M059J (cell line): Measurements from ENCODE around the gene BANF2. TPM values are rescaled to one million over a fixed set of nuclear protein-coding genes. Genes with fewer than 3 reads are reported as not detected.
"Not testable (repeated sequence)": the region's sequence is repeated elsewhere in the genome, so short reads cannot be mapped to it uniquely, and the experiment has no call there.

ENCODE experiments used
- DNase-seq: peaks from one replicate; pipeline ENCODE4 v3.0.0-alpha.2; 2012; ENCODE audit warnings: low read depth
- total RNA-seq: library from RNA; depleted of rRNA; stranded (reverse); fragments of >200 nt; shearing (Covaris generic); gene quantifications from 2 replicates; pipeline ENCODE4 v1.2.3, GENCODE V29; 2014

The BANF2 gene
- total RNA-seq, 1 experiment from 2014 or later, result not detected

DNA sequence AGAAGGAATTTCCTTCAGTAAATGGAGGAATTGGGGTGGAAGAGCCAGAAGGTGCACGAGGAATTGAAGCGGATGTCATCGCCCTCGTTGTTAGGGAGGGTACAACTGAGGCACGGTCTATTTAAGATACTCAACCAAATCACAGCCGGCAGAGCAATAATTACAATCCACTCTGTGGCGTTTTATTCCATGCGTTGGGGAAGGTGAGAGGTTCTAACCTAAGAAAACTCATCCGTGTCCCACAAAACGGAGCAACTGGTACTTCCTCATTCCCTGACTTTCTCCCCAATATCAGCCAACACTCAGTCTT is 16.9 kb upstream of the BANF2 start:
- DNase-seq, result no peak

DNA sequence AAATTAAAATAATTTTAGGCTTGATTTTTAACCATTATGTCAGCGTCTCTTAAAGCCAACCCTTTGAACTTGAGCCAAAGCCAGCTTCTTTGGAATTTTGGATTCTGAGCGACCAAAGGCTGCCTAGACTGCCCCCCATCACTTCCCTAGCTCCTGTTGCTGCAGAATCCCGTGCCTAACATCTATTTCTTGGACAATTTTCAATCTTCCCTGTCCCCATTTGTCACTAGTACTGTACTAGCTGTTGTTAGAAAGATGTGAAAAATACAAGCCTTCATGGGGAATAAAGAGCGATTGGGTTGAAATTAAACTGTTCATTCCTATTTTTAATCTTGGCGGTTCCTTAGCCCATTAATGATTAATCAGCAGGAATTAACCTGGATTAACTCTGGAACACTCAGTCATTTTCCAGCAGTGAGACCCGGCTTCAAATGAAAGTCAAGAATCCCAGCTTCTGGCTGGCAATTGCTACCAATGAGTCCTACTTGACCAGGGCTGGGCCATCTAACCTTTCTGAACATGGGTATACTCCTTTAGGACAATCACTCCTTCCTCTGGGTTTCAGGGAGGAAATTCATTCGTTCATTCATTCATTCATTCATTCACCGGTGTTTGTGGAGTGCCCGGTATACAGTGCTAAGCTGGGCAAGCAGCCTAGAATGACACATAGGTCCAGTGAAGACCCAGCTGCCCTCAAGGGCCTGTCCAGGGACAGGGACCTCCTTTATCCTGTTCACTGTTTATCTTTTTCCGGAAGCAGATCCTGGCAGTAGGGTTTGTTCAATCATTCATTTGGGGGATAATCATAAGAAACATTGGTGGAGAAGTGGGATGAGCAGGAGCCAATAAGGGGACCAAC is 16.3 kb upstream of the BANF2 start:
- DNase-seq, result no peak

DNA sequence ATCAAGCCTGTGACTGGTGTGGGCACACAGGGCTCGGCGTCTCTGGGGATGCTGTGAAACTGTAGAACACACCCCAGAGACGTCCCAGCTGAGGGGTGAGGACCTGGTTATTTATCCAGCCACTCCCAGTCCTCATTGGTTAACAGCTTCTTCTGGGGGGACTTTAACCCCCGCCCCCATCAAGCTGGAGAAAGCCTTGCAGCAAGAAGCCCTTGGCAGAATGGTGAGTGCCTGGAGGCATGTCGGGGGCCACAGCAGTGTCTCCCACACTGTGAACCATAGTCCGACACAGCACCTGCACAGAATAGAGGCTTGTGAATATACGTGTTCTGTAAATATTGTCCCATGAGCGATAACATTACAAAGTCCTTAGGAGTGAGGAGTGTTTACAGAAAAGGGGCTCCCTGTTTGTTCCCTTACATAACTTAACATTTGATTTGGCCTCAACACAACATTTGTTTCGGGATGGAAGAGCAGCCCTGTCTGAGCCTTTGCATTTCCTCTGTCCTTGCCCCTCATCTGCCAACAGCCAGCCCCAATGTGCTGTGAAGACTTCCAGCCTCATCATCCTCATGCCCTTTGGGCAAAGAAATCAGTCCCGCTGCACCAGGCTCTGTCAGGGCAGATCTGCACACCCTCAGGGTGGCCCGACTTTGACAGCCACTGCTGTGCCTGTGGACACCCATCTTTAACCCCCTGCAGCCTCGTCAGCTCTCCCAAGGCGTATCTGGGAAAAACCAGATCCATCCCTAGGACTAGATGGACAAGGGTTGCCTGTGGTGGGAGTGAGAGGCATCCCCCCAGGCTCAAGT is 15.5 kb upstream of the BANF2 start:
- no peak for DNase-seq

DNA sequence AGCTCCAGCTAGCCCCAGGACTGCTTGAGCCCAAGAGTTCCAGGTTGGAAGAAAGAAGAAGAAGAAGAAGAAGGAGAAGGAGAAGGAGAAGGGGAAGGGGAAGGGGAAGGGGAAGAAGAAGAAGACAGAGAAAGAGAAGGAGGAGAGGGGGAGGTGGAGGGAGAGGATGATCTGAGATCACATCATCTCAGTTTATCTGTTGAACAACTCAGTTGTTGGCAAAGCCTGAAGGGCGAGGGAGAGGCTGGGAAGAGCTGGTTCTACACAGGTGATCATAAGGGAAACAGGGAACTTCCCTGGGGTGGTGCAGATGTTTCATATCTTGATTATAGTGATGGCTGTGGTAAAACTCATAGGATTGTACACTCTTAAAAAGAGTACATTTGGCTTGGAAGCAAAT is 14.6 kb upstream of the BANF2 start:
- no peak for DNase-seq

DNA sequence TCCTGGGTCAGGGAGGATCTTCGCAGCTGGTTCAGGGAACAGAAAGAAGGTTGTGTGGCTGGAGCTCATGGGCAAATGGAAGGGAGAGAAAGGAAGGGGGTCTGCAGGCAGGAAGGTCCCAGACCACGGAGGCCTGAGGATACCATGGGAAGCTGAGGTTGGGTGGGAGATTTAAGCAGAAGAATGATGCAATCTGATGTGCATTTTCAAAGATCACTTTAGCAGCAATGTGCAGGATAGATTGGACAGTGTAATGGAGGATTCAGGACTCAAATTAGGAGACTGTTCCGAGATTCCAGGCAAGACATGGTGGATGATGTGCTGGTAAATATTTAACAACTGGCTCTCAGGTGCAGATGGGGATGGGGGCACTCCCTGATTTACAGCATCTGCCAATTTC is 12.0 kb upstream of the BANF2 start:
- no peak for DNase-seq

DNA sequence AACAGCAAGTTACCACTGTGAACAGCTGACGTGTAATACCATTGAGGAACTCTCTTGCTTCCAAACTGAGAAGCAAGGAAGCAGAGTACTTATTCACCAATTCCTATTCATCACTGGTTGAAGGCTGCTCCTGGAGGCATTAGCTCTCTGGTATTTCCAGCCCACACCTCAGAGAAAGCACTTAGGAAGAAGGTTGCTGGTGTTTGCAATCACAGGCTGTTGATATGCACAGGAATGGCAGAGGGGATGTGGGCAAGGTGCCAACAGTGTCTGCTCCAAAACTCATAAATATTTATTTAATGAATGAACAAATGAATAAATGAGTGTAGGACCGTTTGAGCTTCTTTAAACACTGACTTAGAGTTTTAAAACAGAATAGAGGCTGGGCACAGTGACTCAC is 10.8 kb upstream of the BANF2 start:
- DNase-seq, result peak; percentile 41

DNA sequence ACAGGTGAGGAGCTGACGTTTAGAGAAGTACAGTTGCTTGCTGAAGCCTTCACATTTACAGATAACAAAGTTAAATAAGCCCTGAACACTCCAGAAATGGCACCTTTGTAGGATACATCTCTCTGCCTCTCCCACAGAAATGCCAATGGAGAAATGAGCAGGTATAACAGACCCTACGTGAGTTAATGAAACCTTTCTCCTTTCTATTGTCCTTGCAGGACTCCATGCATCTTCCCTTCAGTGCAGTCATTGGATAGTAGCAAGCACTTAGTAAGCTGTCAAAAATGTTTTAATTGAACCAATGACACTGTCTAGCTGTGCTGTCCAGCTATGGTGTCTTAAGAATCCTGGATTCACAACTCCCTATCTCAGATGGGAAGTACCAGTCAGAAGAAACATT is 9.6 kb upstream of the BANF2 start:
- DNase-seq, result no peak

DNA sequence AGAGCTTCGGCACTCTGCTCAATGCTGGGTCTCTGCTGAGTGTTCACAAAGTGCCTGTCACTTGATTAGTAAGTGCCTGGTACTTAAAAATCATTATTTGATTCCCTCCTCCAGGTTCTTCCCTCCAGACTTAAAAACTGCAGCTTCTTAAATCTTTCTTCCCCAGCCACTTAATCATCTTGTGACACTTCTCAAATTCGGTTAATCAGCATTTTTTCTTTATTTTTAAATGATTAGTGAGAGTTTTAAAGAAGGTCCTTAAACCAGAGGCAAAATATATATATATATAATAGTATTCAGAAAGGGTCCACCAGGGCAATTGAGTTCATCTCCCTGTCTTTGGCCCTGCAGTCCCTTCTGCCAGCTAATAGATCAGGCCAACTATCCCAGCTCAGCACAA is 8.0 kb upstream of the BANF2 start:
- DNase-seq, result no peak

DNA sequence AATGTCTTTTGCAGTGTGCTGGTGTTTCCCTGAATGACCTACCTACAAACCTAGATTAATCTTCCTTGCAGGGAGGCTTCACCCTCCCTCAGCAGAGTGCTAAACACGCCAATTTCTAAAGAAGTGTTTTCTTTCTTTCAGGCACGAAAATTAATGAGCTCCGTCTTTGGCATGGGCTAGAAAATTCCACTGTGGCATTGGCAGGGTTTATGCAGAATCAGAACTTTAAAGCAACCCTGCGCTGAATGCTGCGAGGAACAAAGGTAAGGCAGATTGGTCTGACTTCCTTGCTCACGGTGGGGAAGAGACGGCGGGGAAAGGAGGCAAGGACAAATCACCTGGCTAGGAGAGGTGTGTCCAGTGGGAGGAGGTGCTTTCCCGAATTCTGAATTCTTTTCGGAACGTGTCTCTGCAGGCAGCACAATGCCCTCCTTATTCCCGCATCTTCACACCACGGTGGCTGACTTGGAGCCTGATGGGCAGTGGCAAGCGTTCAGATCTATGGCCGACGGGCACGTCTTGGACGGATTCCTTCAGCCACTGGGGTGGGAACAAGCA is 6.2 kb upstream of the BANF2 start:
- no peak for DNase-seq

DNA sequence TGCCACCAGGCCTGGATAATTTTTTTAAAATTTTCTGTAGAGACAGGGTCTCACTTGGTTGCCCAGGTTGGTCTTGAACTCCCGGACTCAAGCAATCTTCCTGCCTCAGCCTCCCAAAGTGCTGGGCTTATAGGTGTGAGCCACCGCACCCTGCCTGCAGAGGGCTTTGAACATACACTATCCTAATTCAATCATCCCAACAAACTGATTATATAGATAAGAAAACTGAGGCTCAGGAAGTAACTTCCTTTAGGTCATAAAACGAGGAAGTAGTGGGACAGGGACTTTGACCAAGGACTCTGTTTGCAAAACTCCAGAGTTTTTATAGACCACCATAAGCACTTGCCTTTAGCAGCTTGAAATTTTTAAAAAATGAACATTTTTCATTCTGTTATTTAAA is 5.0 kb upstream of the BANF2 start:
- no peak for DNase-seq

DNA sequence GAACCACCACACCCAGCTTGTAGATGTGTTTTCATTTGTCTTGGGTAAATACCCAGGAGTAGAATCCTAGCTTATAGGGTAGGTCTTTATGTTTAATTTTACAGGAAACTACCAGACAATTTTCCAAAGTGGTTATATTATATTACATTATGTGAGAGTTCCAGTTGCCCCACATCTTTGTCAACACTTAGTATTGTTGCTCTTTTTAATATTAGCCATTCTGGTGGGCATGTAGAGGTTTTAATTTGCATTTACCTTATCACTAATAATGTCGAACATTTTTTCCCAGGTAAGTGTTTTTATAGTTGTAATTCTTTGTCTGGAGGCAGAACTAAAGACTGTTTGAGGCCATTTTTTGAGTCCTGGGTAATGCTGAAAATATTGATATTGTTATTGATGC is 3.5 kb upstream of the BANF2 start:
- DNase-seq, result no peak

DNA sequence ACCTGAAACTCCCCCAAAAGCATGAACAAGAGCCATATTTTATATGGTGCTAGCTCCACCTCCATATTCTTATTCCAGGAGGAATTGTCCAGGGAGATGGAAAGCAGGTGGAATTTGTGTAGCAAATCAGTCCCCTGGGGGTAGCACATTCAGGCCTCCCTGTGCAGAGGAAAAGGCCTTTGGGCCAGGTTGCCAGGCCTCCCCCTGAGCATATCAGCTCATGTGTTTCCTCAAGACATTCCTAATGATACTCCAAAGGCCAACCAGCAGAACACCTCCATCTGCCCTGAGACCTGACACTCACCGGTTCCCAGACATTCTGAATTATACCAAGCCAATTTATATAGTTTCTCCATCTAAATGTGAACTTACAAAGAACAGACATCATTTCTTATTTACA is 2.6 kb upstream of the BANF2 start:
- no peak for DNase-seq

DNA sequence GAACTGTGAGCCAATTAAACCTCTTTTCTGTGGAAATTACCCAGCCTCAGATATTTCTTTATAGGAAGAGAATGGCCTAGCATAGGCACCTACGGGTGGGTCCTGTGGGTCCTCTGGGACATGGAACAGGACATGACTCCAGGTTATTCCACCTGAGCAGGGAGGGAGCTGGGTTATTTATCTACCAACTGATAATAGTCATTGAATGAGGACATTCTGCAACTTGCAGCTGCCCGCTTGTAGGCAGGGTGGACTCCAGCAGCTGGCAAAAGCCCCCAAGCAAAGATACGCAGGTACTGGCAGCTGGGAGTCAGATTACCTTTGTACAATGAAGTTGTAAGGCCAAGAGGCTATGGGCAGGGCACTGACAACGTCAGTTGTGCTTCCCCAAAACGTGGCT is 1.4 kb upstream of the BANF2 start:
- no peak for DNase-seq

DNA sequence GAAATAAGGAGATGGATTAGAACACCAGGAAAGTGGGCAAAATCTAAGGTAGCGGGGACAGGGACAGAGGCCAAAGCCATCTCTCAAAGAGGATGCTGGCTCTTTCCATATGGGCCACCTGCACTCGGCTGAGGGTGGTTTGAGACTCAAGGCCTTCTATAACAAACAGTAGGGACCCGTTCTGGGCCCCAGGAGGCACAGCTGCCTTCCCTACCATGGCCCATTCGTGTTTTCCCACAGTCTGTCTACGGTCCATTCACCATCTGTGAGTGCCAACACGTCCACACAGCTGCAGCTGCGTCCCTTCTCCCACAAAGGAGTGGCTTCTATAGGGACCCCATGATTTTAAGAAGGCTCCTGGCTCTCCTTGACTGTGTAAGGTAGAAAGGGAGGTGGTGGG is 871 bp downstream of the BANF2 start:
- no peak for DNase-seq

DNA sequence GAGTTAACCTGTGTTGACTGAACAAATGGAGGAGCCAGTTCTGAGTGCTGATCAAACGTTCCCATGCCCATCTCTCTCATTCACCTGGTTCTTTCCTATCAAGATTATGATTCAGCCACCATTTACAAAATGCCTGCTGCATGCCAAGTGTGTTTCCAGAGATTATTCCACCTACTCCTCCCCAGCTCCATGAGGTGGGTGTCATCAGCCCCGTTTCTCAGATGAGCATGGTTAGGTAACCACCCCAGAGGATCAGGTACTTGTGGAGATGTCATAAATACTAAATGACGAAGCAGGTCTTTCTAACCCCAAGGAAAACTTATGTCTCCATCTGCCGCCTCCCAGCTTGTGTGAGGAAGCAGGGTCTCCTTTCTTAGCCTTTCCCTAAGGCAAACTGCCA is 2.1 kb downstream of the BANF2 start:
- DNase-seq, result no peak

DNA sequence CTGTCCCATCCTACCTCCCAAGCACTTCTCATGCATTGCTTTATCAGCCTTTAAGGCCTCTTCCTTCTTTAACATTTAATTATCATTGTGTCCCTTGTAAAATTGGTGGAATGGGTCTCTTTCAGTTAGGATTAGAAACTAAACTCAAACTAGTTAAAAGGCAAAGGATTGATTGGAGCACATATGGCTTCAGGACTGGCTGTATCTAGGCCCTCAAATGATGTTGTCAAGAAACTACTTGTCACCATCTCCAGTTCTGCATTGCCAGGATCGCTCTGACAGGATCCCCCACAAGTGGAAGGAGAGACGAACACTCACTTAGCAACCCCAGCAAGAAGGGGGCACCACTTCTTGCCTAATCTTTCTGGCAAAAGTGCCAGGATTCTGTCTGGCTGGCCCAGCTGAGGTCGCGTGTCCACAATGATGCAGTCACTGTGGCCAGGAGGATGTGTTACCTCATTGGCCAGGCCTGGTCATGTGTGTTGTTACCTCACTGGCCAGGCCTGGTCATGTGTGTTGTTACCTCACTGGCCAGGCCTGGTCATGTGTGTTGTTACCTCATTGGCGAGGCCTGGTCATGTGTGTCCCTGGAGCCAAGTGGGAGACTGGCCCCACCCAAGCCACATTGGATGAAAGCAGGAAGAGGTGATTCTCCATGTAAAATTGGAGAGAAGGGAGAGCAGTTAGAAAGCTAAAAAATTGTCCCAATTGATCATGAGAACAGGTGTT is 5.0 kb downstream of the BANF2 start:
- no peak for DNase-seq

DNA sequence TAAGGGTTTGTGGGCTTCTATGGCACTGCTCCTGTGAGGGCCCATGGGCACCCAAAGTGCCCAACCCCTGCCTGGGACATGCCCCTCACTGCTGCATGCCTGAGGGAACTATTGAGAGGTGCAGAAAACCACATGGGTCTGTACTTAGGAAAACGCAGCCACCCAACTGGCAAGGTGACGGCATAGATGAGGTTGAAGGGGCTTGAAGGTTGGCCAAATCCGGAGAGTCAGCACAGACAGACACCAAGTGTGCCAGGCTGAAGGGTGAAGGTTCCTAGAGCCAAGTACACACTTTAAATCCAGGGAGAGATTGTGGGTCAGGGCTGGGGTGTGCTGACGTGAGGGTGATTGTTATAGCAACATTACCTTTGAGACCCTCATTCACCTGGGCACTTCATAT is 6.2 kb downstream of the BANF2 start:
- no peak for DNase-seq

DNA sequence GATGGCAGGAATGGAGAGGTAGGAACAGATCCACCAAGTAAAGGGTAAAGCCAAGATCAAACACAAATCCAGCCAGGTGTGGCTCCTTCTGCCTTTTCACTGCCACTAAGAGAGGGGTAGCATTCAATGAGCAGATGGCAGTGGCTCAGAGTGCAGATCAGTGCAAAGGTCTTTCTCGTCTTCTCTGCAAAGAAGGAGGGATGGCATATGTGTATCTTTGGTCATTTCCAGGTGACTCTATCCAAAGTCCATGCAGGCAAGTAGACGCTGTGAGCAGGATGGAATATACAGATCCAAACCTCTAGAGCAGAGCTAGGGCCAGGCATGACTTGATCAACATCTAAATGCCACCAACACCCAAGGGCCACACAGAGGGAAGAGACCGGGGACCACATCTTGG is 6.9 kb downstream of the BANF2 start:
- no peak for DNase-seq

DNA sequence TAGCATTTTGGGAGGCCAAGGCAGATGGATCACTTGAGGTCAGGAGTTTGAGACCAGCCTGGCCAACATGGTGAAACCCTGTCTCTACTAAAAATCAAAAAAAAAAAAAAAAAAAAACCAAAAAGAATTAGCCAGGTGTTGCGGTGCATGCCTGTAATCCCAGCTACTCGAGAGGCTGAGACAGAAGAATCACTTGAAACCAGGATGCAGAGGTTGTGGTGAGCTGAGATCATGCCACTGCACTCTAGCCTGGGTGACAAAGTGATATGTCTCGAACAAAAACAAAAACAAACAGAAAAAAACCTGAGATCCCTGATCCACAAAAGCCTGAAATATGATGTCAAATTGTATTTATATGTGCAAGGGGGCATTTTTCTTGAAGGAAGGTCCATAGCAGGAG is 8.2 kb downstream of the BANF2 start:
- not testable (repeated sequence) for DNase-seq

DNA sequence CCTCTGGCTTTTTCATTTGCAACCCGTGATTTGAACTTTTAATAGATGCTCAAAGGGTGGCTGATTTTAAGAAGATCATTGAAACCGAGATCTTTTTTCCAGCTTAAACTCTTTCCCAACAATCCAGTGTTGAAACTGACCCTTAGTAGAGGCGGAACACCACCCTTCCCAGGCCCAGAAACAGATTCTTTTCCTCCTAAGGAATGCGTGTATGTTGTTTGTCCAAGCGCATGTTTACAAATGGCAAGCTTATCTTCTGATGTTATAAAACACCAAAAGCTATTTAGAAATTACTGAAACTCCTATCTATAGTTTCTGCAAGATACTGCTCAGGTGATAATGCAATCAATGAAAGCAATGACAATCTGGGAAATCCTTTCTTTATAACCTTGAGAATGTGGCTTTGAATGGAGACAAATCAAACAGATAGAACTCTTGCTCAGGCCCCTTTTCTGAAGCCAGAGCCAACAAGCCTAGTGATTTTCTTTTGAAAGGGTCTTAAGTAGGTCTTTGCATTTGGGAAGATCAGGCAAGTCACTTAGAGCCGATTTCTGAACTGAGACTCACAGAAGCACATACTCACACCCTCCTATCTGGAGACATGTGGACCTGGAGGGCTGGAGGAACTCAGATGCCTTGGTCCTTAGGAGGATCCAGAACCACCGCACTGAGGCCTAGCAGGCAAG is 9.1 kb downstream of the BANF2 start:
- DNase-seq, result no peak

DNA sequence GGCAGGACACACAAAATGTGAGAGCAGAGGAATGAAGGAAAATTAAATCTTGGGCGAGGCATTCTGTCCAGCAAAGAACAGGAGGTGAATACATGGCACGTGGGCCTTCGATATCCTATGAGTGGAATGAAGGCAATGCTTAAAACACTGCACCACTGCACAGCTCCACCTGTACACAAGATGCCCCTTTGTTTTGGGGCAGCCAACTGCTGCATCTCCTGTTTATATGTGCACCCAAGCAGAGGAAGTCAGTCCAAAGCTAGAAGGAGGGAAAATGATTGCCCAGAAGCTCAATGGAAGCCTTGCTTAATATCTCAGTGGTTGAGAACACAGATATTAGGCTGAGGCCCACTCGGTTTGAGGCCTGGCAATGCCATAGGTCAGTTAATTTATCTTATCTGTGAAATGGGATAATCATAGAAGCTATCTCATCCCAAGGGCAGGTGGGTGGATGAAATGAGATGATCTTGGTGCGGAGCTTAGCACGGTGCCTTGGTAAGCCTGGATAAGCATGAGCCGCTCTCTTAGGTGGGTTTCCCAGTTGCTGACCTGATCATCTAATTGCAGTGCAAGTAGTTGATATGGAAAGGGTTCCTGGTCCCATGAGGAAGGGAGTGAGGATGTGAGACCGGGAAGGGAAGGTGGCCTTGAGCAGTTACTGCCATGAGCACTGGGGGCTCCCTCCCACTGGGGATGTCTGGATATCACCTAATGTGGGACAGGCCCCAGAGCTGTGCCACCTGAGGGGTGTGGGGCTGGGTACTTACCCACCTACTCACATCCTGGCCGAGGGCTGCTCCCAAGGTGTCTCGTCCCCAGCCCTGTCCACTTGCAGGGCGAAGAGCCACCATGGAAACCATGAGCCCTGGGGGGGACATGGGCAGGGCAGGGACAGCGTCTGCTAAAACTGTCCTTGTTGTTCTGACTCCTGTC is 9.9 kb downstream of the BANF2 start:
- no peak for DNase-seq
